Activated naive CD4-positive, alpha-beta T cell treated with anti-CD3 and anti-CD28 coated beads, Interleukin-2, amount 50 U/mL, for 72 hours (primary cell): Measurements from ENCODE around the gene KICS2. TPM values are rescaled to one million over a fixed set of nuclear protein-coding genes. Genes with fewer than 3 reads are reported as not detected.
"Not testable (repeated sequence)": the region's sequence is repeated elsewhere in the genome, so short reads cannot be mapped to it uniquely, and the experiment has no call there.

Source experiments
- ATAC-seq, 2 donors: fragments of 150-1000 bp; cut with Tn5 transposase; 2 replicates each; pipeline ENCODE4 v1.10.0; 2021; ENCODE audit warnings: mild to moderate bottlenecking in 2 of 2, moderate library complexity in 2 of 2
- DNase-seq, 2 donors: peaks; one replicate each; pipeline ENCODE4 v3.0.0; 2021 to 2022; ENCODE audit warnings: low spot score in 2 of 2
- H3K27ac Mint-ChIP-seq, 2 donors: one replicate each; pipeline ENCODE4 v1.8.0; 2022; ENCODE audit warnings: mild to moderate bottlenecking in 2 of 2, mixed read lengths in 2 of 2
- H3K36me3 Mint-ChIP-seq, 2 donors: one replicate each; pipeline ENCODE4 v1.8.0; 2022; ENCODE audit warnings: mixed read lengths in 2 of 2
- H3K9me3 Mint-ChIP-seq, 2 donors: one replicate each; pipeline ENCODE4 v1.8.0; 2022; ENCODE audit warnings: mixed read lengths in 2 of 2
- total RNA-seq, 2 donors: library from RNA; stranded (reverse); gene quantifications; one replicate each; pipeline ENCODE4 v1.2.3, GENCODE V29; 2022

Gene KICS2
- total RNA-seq, 2 donors from 2014 or later: 12.9 to 13.5 TPM

GRCh38 chr12:64225626-64226025 lies 3.5 kb upstream of the KICS2 start:
- Mint-ChIP-seq H3K9me3 (no peaks in the 10 kb centered on the region), H3K36me3 (peaks cover 0 to 12% of the 10 kb centered on the region in 2 donors), H3K27ac (no peak overlapping the region)

GRCh38 chr12:64221651-64222008 lies 466 bp downstream of the KICS2 start:
- peak overlapping the region; percentile 89 to 96 for H3K27ac Mint-ChIP-seq

More at GRCh38 chr12:64225626-64226025, 3.5 kb upstream of the KICS2 start:
- ATAC-seq (no peak), DNase-seq (no peak)

GRCh38 chr12:64220046-64220445 lies 2.0 kb downstream of the KICS2 start:
- ATAC-seq (no peak), DNase-seq (no peak)
- peaks cover 5 to 12% of the 10 kb centered on the region in 2 donors for H3K36me3 Mint-ChIP-seq
- no peak overlapping the region for H3K27ac Mint-ChIP-seq
- H3K9me3 Mint-ChIP-seq: no peaks in the 10 kb centered on the region

More at GRCh38 chr12:64221651-64222008, 466 bp downstream of the KICS2 start:
- no peaks in the 10 kb centered on the region for H3K9me3 Mint-ChIP-seq
- H3K36me3 Mint-ChIP-seq: peaks cover 5 to 12% of the 10 kb centered on the region in 2 donors
- peak; percentile 29 to 51 for ATAC-seq
- DNase-seq: peak; percentile 58 to 68

GRCh38 chr12:64219145-64219544 lies 3.0 kb downstream of the KICS2 start:
- H3K36me3 Mint-ChIP-seq: peaks cover 5 to 12% of the 10 kb centered on the region in 2 donors
- peak overlapping the region in 1 of 2 donors; percentile 31 for H3K27ac Mint-ChIP-seq
- no peaks in the 10 kb centered on the region for H3K9me3 Mint-ChIP-seq
- ATAC-seq (no peak), DNase-seq (no peak)

- Mint-ChIP-seq H3K27ac (no peak overlapping the region), H3K36me3 (peaks cover 5 to 12% of the 10 kb centered on the region in 2 donors), H3K9me3 (no peaks in the 10 kb centered on the region)
- no peak for DNase-seq
- ATAC-seq: no peak
These were observed 3.5 kb downstream of the KICS2 start for GRCh38 chr12:64218597-64218996.

GRCh38 chr12:64217643-64218042 lies 4.5 kb downstream of the KICS2 start:
- H3K36me3 Mint-ChIP-seq: peaks cover 5 to 12% of the 10 kb centered on the region in 2 donors
- not testable (repeated sequence) for ATAC-seq, DNase-seq, H3K9me3 Mint-ChIP-seq
- peak overlapping the region in 1 of 2 donors; percentile 63 for H3K27ac Mint-ChIP-seq

GRCh38 chr12:64216239-64216638 lies 5.9 kb downstream of the KICS2 start:
- H3K9me3 Mint-ChIP-seq: no peaks in the 10 kb centered on the region
- H3K36me3 Mint-ChIP-seq: peaks cover 5 to 13% of the 10 kb centered on the region in 2 donors
- no peak overlapping the region for H3K27ac Mint-ChIP-seq
- ATAC-seq (no peak), DNase-seq (no peak)

- ATAC-seq (no peak), DNase-seq (no peak)
- Mint-ChIP-seq H3K27ac (no peak overlapping the region), H3K36me3 (peaks cover 5 to 12% of the 10 kb centered on the region in 2 donors), H3K9me3 (no peaks in the 10 kb centered on the region)
These were observed 9.9 kb downstream of the KICS2 start for GRCh38 chr12:64212119-64212746.

GRCh38 chr12:64207453-64207852 lies 14.6 kb downstream of the KICS2 start:
- Mint-ChIP-seq H3K27ac (peak overlapping the region in 1 of 2 donors; percentile 50), H3K36me3 (peaks cover 10 to 19% of the 10 kb centered on the region in 2 donors), H3K9me3 (no peaks in the 10 kb centered on the region)
- no peak for ATAC-seq
- DNase-seq: no peak

GRCh38 chr12:64205542-64205941 lies 16.6 kb downstream of the KICS2 start:
- no peak for ATAC-seq
- Mint-ChIP-seq H3K36me3 (peaks cover 5 to 18% of the 10 kb centered on the region in 2 donors), H3K9me3 (no peaks in the 10 kb centered on the region), H3K27ac (no peak overlapping the region)
- DNase-seq: no peak

GRCh38 chr12:64203775-64204174 lies 18.3 kb downstream of the KICS2 start:
- Mint-ChIP-seq H3K36me3 (peaks cover 5 to 18% of the 10 kb centered on the region in 2 donors), H3K9me3 (no peaks in the 10 kb centered on the region), H3K27ac (no peak overlapping the region)
- no peak for ATAC-seq
- DNase-seq: no peak

- H3K27ac Mint-ChIP-seq: no peak overlapping the region
- DNase-seq (no peak), ATAC-seq (peak in 1 of 2 donors; percentile 48)
These were observed 19.1 kb downstream of the KICS2 start for GRCh38 chr12:64203036-64203435.

GRCh38 chr12:64195841-64196240 lies 26.3 kb downstream of the KICS2 start:
- ATAC-seq, DNase-seq, H3K9me3 Mint-ChIP-seq, H3K27ac Mint-ChIP-seq: not testable (repeated sequence)
- H3K36me3 Mint-ChIP-seq: peaks cover 6 to 21% of the 10 kb centered on the region in 2 donors

More at GRCh38 chr12:64203036-64203435, 19.1 kb downstream of the KICS2 start:
- H3K36me3 Mint-ChIP-seq: peaks cover 5 to 18% of the 10 kb centered on the region in 2 donors
- H3K9me3 Mint-ChIP-seq: no peaks in the 10 kb centered on the region

- no peak overlapping the region for H3K27ac Mint-ChIP-seq
- ATAC-seq: no peak
- DNase-seq: no peak
- peaks cover 6 to 21% of the 10 kb centered on the region in 2 donors for H3K36me3 Mint-ChIP-seq
- no peaks in the 10 kb centered on the region for H3K9me3 Mint-ChIP-seq
These were observed 27.6 kb downstream of the KICS2 start for GRCh38 chr12:64194333-64195149.

GRCh38 chr12:64193931-64194330 lies 28.2 kb downstream of the KICS2 start:
- DNase-seq (no peak), ATAC-seq (no peak)
- Mint-ChIP-seq H3K36me3 (peaks cover 6 to 21% of the 10 kb centered on the region in 2 donors), H3K27ac (no peak overlapping the region), H3K9me3 (no peaks in the 10 kb centered on the region)

GRCh38 chr12:64192644-64193444 lies 29.3 kb downstream of the KICS2 start:
- Mint-ChIP-seq H3K36me3 (peaks cover 6 to 21% of the 10 kb centered on the region in 2 donors), H3K9me3 (no peaks in the 10 kb centered on the region), H3K27ac (no peak overlapping the region)
- ATAC-seq (peak in 1 of 2 donors; percentile 50), DNase-seq (no peak)

GRCh38 chr12:64190140-64190539 lies 32.0 kb downstream of the KICS2 start:
- peaks cover 6 to 20% of the 10 kb centered on the region in 2 donors for H3K36me3 Mint-ChIP-seq
- DNase-seq (no peak), ATAC-seq (no peak)
- H3K9me3 Mint-ChIP-seq: no peaks in the 10 kb centered on the region
- no peak overlapping the region for H3K27ac Mint-ChIP-seq
